HL-60 (cell line): ENCODE measurements around the gene KLF16.

ENCODE experiments used
- DNase-seq, 2 experiments: peaks; one replicate each; pipeline ENCODE4 v3.0.0-alpha.2; 2010 to 2020; ENCODE audit warnings: low read depth in 1 of 2, low spot score in 1 of 2
- H3K27ac ChIP-seq: fragments of 250-450 bp; sonication (Bioruptor Pico); replicated peaks from 2 replicates; pipeline ENCODE4 v1.5.1; 2020; ENCODE audit warnings: mild to moderate bottlenecking, moderate library complexity
- H3K27me3 ChIP-seq: fragments of 250-450 bp; sonication (Bioruptor Pico); 2 replicates; pipeline ENCODE4 v1.5.1; 2021; ENCODE audit warnings: mild to moderate bottlenecking, moderate library complexity; ENCODE audit not compliant: insufficient read depth, poor library complexity, severe bottlenecking
- H3K4me3 ChIP-seq: replicated peaks from 2 replicates; pipeline ENCODE4 v1.5.1; 2011; ENCODE audit warnings: mild to moderate bottlenecking, control low read depth, low read length; ENCODE audit not compliant: insufficient read depth
- CTCF ChIP-seq: IDR thresholded peaks from one replicate; pipeline ENCODE4 v1.5.1; 2011; ENCODE audit warnings: low read length, control low read depth, inconsistent platforms; ENCODE audit not compliant: insufficient read depth
- GABPA ChIP-seq: IDR thresholded peaks from 2 replicates; pipeline ENCODE4 v1.6.1; 2012; ENCODE audit warnings: low read depth
- POLR2AphosphoS5 ChIP-seq: IDR thresholded peaks from 2 replicates; pipeline ENCODE4 v1.6.1; 2012; ENCODE audit warnings: low read depth
- REST ChIP-seq: IDR thresholded peaks from 2 replicates; pipeline ENCODE4 v1.6.1; 2012; ENCODE audit warnings: low read depth; ENCODE audit not compliant: insufficient replicate concordance
- SPI1 ChIP-seq: IDR thresholded peaks from 2 replicates; pipeline ENCODE4 v1.6.1; 2012; ENCODE audit warnings: low read depth, mild to moderate bottlenecking, borderline replicate concordance

The KLF16 gene

GRCh38 chr19:1856698-1857603 is 6.4 kb downstream of the KLF16 start:
- TF ChIP-seq REST (no peak), SPI1 (peak; percentile 97), CTCF (no peak), POLR2AphosphoS5 (peak; percentile 90), GABPA (0 out of 2 replicates have a peak, but pooled peaks have one; percentile 11)
- peak; percentile 90 to 98 for DNase-seq
- peak overlapping the region; percentile 41 for H3K4me3 ChIP-seq
- peak overlapping the region; percentile 99 for H3K27ac ChIP-seq
- H3K27me3 ChIP-seq = no peaks in the 10 kb centered on the region

GRCh38 chr19:1856345-1856697 is 7.1 kb downstream of the KLF16 start:
- TF ChIP-seq POLR2AphosphoS5 (no peak), REST (no peak), SPI1 (no peak), GABPA (no peak), CTCF (no peak)
- peak in 1 of 2 experiments; percentile 47 for DNase-seq
- Histone ChIP-seq H3K27me3 (no peaks in the 10 kb centered on the region), H3K4me3 (peak overlapping the region; percentile 41), H3K27ac (peak overlapping the region; percentile 99)

- peak in 1 of 2 experiments; percentile 64 for DNase-seq
- TF ChIP-seq REST = no peak
- TF ChIP-seq GABPA = no peak
- no peak for TF ChIP-seq POLR2AphosphoS5
- no peak for TF ChIP-seq CTCF
- no peak for TF ChIP-seq SPI1
- no peaks in the 10 kb centered on the region for H3K27me3 ChIP-seq
- H3K4me3 ChIP-seq = peak overlapping the region; percentile 41
- peak overlapping the region; percentile 99 for H3K27ac ChIP-seq
Measured at GRCh38 chr19:1855828-1856255, 7.5 kb downstream of the KLF16 start.
